K562 (cell line): ENCODE measurements around the gene CRYZL1.

ENCODE experiments used
- ARID2 ChIP-seq: fragments of 450-650 bp; IDR thresholded peaks from 2 replicates; pipeline ENCODE4 v1.6.1; 2017; ENCODE audit warnings: antibody characterized with exemption, mild to moderate bottlenecking
- CBX8 ChIP-seq: fragments of 200-600 bp; sonication (generic); IDR thresholded peaks from 2 replicates; pipeline ENCODE4 v1.6.1; 2012; ENCODE audit warnings: borderline replicate concordance, mixed run types, low read depth, mild to moderate bottlenecking, moderate library complexity, mixed read lengths, low read length, control low read depth, inconsistent platforms; ENCODE audit not compliant: poor library complexity, severe bottlenecking; ENCODE audit errors: extremely low read depth
- EZH2 ChIP-seq: IDR thresholded peaks from 2 replicates; pipeline ENCODE4 v1.6.1; 2012; ENCODE audit warnings: low read depth, mild to moderate bottlenecking, inconsistent platforms, low read length, borderline replicate concordance
- NR1H2 ChIP-seq: sonication (generic); formaldehyde crosslinking; IDR thresholded peaks from 2 replicates; pipeline ENCODE4 v1.4.0; 2020; ENCODE audit warnings: mild to moderate bottlenecking, missing genetic modification reagents
- POLR2A ChIP-seq: fragments of 450-650 bp; conservative IDR thresholded peaks from 2 replicates; pipeline ENCODE4 v1.6.1; 2016
- RBBP5 ChIP-seq: fragments of 200-600 bp; sonication (generic); IDR thresholded peaks from 2 replicates; pipeline ENCODE4 v1.6.1; 2012; ENCODE audit warnings: borderline replicate concordance, mild to moderate bottlenecking, low read length, control low read depth, inconsistent platforms; ENCODE audit not compliant: insufficient read depth, poor library complexity, severe bottlenecking
- ZKSCAN1 ChIP-seq: fragments of 150-350 bp; IDR thresholded peaks from 2 replicates; pipeline ENCODE4 v1.6.1; 2016; ENCODE audit warnings: low read depth, low read length
- TF ChIP-seq, protein P1 (sequence below), 3 experiments: IDR thresholded peaks in 2 of 3; conservative IDR thresholded peaks in 1 of 3; 2 replicates each; pipeline ENCODE4 v1.5.1; 2011 to 2012; ENCODE audit warnings: low read length in 3 of 3, mild to moderate bottlenecking in 3 of 3, control low read depth in 2 of 3, improper control_type of control experiment in 1 of 3, inconsistent platforms in 1 of 3, low read depth in 1 of 3, mixed read lengths in 1 of 3, moderate library complexity in 1 of 3; ENCODE audit not compliant: insufficient read depth in 2 of 3
- TF ChIP-seq, protein P2 (sequence below): sonication (generic); formaldehyde crosslinking; IDR thresholded peaks from 2 replicates; pipeline ENCODE4 v1.8.1; 2023; ENCODE audit warnings: mild to moderate bottlenecking, missing genetic modification reagents
- TF ChIP-seq, protein P3 (sequence below), 2 experiments: fragments of 450-650 bp; formaldehyde crosslinking in 1 of 2; IDR thresholded peaks; 2 replicates each; pipeline versions ENCODE4 v1.4.0 to v1.6.1; 2014 to 2020; ENCODE audit warnings: mild to moderate bottlenecking in 2 of 2, borderline replicate concordance in 1 of 2, low read depth in 1 of 2
- TF ChIP-seq, protein P4 (sequence below): conservative IDR thresholded peaks from 2 replicates; pipeline ENCODE4 v1.6.1; 2011; ENCODE audit warnings: low read depth, mild to moderate bottlenecking, low read length; ENCODE audit not compliant: control insufficient read depth

DNA sequence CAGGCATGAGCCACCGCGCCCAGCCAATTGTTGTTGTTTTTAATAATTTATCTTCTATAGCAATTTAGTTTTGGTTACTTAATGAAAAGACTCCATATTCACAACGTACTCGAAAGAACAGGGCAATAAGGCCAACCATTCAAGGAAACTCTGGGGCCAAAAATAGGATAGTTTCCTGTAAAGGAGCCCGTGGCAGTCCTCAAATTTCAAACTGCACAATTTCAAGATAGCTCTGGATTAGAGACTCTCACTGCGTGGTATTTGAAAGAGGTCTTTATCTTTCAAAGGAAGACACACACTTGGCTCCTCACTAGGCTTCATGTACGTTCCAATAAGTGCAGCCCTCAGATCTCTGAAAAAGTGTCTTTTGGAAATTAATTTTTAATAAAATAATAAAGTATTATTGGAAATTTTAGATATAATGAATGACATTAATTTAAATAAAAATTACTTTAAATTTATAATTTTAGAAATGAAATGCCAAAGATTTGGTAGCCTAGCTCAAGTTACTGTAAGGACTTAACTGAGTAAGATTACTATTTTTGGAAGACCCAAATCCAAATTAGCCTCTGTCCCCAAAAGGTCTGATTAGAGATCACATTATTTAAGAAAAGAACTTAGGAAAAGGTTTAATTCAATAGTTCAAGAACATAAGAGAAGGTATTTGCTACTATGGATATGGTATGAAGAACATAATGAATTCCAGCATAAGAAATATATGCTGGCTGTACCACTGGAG is 30.4 kb downstream of the CRYZL1 start:
- no peak for TF ChIP-seq NR1H2
- TF ChIP-seq, protein P1, sequence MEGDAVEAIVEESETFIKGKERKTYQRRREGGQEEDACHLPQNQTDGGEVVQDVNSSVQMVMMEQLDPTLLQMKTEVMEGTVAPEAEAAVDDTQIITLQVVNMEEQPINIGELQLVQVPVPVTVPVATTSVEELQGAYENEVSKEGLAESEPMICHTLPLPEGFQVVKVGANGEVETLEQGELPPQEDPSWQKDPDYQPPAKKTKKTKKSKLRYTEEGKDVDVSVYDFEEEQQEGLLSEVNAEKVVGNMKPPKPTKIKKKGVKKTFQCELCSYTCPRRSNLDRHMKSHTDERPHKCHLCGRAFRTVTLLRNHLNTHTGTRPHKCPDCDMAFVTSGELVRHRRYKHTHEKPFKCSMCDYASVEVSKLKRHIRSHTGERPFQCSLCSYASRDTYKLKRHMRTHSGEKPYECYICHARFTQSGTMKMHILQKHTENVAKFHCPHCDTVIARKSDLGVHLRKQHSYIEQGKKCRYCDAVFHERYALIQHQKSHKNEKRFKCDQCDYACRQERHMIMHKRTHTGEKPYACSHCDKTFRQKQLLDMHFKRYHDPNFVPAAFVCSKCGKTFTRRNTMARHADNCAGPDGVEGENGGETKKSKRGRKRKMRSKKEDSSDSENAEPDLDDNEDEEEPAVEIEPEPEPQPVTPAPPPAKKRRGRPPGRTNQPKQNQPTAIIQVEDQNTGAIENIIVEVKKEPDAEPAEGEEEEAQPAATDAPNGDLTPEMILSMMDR (IDR thresholded peaks at IDR 0.05 in 2 of 3, conservative IDR thresholded peaks at IDR 0.05 in 1 of 3; ENCODE audit: insufficient read depth in 2 of 3, low read depth in 1 of 3, low read length in 3 of 3) = no peak
- TF ChIP-seq, protein P2, sequence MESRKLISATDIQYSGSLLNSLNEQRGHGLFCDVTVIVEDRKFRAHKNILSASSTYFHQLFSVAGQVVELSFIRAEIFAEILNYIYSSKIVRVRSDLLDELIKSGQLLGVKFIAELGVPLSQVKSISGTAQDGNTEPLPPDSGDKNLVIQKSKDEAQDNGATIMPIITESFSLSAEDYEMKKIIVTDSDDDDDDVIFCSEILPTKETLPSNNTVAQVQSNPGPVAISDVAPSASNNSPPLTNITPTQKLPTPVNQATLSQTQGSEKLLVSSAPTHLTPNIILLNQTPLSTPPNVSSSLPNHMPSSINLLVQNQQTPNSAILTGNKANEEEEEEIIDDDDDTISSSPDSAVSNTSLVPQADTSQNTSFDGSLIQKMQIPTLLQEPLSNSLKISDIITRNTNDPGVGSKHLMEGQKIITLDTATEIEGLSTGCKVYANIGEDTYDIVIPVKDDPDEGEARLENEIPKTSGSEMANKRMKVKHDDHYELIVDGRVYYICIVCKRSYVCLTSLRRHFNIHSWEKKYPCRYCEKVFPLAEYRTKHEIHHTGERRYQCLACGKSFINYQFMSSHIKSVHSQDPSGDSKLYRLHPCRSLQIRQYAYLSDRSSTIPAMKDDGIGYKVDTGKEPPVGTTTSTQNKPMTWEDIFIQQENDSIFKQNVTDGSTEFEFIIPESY (CRISPR knock-in tag) = no peak
- TF ChIP-seq ARID2 = no peak
- TF ChIP-seq CBX8 = no peak
- TF ChIP-seq, protein P3, sequence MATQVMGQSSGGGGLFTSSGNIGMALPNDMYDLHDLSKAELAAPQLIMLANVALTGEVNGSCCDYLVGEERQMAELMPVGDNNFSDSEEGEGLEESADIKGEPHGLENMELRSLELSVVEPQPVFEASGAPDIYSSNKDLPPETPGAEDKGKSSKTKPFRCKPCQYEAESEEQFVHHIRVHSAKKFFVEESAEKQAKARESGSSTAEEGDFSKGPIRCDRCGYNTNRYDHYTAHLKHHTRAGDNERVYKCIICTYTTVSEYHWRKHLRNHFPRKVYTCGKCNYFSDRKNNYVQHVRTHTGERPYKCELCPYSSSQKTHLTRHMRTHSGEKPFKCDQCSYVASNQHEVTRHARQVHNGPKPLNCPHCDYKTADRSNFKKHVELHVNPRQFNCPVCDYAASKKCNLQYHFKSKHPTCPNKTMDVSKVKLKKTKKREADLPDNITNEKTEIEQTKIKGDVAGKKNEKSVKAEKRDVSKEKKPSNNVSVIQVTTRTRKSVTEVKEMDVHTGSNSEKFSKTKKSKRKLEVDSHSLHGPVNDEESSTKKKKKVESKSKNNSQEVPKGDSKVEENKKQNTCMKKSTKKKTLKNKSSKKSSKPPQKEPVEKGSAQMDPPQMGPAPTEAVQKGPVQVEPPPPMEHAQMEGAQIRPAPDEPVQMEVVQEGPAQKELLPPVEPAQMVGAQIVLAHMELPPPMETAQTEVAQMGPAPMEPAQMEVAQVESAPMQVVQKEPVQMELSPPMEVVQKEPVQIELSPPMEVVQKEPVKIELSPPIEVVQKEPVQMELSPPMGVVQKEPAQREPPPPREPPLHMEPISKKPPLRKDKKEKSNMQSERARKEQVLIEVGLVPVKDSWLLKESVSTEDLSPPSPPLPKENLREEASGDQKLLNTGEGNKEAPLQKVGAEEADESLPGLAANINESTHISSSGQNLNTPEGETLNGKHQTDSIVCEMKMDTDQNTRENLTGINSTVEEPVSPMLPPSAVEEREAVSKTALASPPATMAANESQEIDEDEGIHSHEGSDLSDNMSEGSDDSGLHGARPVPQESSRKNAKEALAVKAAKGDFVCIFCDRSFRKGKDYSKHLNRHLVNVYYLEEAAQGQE (IDR thresholded peaks at IDR 0.05; ENCODE audit: borderline replicate concordance) = no peak
- TF ChIP-seq, protein P3 (CRISPR knock-in tag; IDR thresholded peaks at IDR 0.05; ENCODE audit: low read depth) = no peak
- TF ChIP-seq EZH2 = no peak
- no peak for TF ChIP-seq ZKSCAN1
- no peak for TF ChIP-seq POLR2A
- TF ChIP-seq, protein P4, sequence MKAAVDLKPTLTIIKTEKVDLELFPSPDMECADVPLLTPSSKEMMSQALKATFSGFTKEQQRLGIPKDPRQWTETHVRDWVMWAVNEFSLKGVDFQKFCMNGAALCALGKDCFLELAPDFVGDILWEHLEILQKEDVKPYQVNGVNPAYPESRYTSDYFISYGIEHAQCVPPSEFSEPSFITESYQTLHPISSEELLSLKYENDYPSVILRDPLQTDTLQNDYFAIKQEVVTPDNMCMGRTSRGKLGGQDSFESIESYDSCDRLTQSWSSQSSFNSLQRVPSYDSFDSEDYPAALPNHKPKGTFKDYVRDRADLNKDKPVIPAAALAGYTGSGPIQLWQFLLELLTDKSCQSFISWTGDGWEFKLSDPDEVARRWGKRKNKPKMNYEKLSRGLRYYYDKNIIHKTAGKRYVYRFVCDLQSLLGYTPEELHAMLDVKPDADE = no peak
- TF ChIP-seq RBBP5 = no peak
